ENCODE measurements around the gene SEMA4B.

GRCh38 chr15:90230071-90230494 is 29.0 kb downstream of the SEMA4B start:
- TF ChIP-seq EZH2phosphoT487 (IDR thresholded peaks at IDR 0.05; ENCODE audit: insufficient read depth, low read depth) (no peak), EZH2 (IDR thresholded peaks at IDR 0.05; ENCODE audit: insufficient read depth, poor library complexity, severe bottlenecking) (no peak)

All from GM23248 (cell line).